NCI-H446 treated with DMSO at 0.1 percent for 48 hours (cell line): ENCODE results near the gene ABCC6.

ENCODE experiments used
- DNase-seq: peaks from one replicate; lab custom pipeline; 2025; lab: John Stamatoyannopoulos, UW

The ABCC6 gene

GRCh38 chr16:16141784-16142396, 81.4 kb downstream of the ABCC6 start:
- DNase-seq: no peak

GRCh38 chr16:16141141-16141540, 82.2 kb downstream of the ABCC6 start:
- no peak for DNase-seq

- DNase-seq: no peak
These were observed 82.8 kb downstream of the ABCC6 start for GRCh38 chr16:16140537-16140936.

- DNase-seq: no peak
These were observed 83.5 kb downstream of the ABCC6 start for GRCh38 chr16:16139806-16140205.

GRCh38 chr16:16139061-16139460, 84.2 kb downstream of the ABCC6 start:
- DNase-seq: no peak

- DNase-seq: no peak
These were observed 85.2 kb downstream of the ABCC6 start for GRCh38 chr16:16138034-16138635.

GRCh38 chr16:16137110-16137509, 86.2 kb downstream of the ABCC6 start:
- DNase-seq: no peak

- no peak for DNase-seq
These were observed 86.7 kb downstream of the ABCC6 start for GRCh38 chr16:16136588-16136987.

- DNase-seq: no peak
These were observed 89.2 kb downstream of the ABCC6 start for GRCh38 chr16:16133943-16134604.

- no peak for DNase-seq
These were observed 91.6 kb downstream of the ABCC6 start for GRCh38 chr16:16131659-16132058.

GRCh38 chr16:16131204-16131603, 92.1 kb downstream of the ABCC6 start:
- DNase-seq: no peak

- DNase-seq: no peak
These were observed 95.7 kb downstream of the ABCC6 start for GRCh38 chr16:16127469-16128116.

GRCh38 chr16:16126896-16127295, 96.4 kb downstream of the ABCC6 start:
- DNase-seq: no peak

- DNase-seq: no peak
These were observed 98.3 kb downstream of the ABCC6 start for GRCh38 chr16:16124974-16125373.

GRCh38 chr16:16124438-16124837, 98.9 kb downstream of the ABCC6 start:
- DNase-seq: no peak

GRCh38 chr16:16122264-16122663, 101.0 kb downstream of the ABCC6 start:
- DNase-seq: no peak

- no peak for DNase-seq
These were observed 102.0 kb downstream of the ABCC6 start for GRCh38 chr16:16121185-16121727.

GRCh38 chr16:16120382-16121184, 102.7 kb downstream of the ABCC6 start:
- DNase-seq: peak; percentile 73

- no peak for DNase-seq
These were observed 103.3 kb downstream of the ABCC6 start for GRCh38 chr16:16120044-16120381.

GRCh38 chr16:16118337-16118736, 105.0 kb downstream of the ABCC6 start:
- DNase-seq: no peak

- no peak for DNase-seq
These were observed 106.5 kb downstream of the ABCC6 start for GRCh38 chr16:16116841-16117240.

- DNase-seq: no peak
These were observed 110.2 kb downstream of the ABCC6 start for GRCh38 chr16:16113076-16113475.
